Fibroblast of gingiva (primary cell): ENCODE results near the gene CIB2.
A peak's percentile ranks its signal among the peaks of the same experiment; 100 is the strongest.

Experiments used
- DNase-seq: peaks from one replicate; pipeline ENCODE4 v3.0.0-alpha.2; 2011; ENCODE audit warnings: low read depth

Gene CIB2

GRCh38 chr15:78065973-78066946 is 65.0 kb downstream of the CIB2 start:
- DNase-seq, result no peak

- peak; percentile 99 for DNase-seq
These were observed 65.9 kb downstream of the CIB2 start for GRCh38 chr15:78065284-78065872.

GRCh38 chr15:78064544-78064943 is 66.7 kb downstream of the CIB2 start:
- peak; percentile 87 for DNase-seq

- peak; percentile 79 for DNase-seq
These were observed 67.3 kb downstream of the CIB2 start for GRCh38 chr15:78063970-78064385.

GRCh38 chr15:78063217-78063616 is 68.0 kb downstream of the CIB2 start:
- no peak for DNase-seq

GRCh38 chr15:78061963-78062427 is 69.2 kb downstream of the CIB2 start:
- DNase-seq, result no peak

- DNase-seq, result no peak
These were observed 71.0 kb downstream of the CIB2 start for GRCh38 chr15:78060232-78060631.

- DNase-seq, result no peak
These were observed 72.0 kb downstream of the CIB2 start for GRCh38 chr15:78059110-78059839.

- DNase-seq, result no peak
These were observed 72.8 kb downstream of the CIB2 start for GRCh38 chr15:78058401-78058935.

GRCh38 chr15:78057803-78058202 is 73.4 kb downstream of the CIB2 start:
- no peak for DNase-seq

- no peak for DNase-seq
These were observed 74.5 kb downstream of the CIB2 start for GRCh38 chr15:78056714-78057269.

- no peak for DNase-seq
These were observed 75.1 kb downstream of the CIB2 start for GRCh38 chr15:78055919-78056713.

- DNase-seq, result no peak
These were observed 76.3 kb downstream of the CIB2 start for GRCh38 chr15:78054966-78055365.
